H1 (cell line): Measurements from ENCODE around the gene DCP2.

Experiments
- CHD2 ChIP-seq: IDR thresholded peaks from 2 replicates; pipeline ENCODE4 v1.6.1; 2012; ENCODE audit warnings: low read length, improper control_type of control experiment
- CTCF ChIP-seq, 3 experiments: IDR thresholded peaks; 1 replicate in 2 of 3; 2 replicates in 1 of 3; pipeline versions ENCODE4 v1.5.1 to v1.6.1; 2011; ENCODE audit warnings: low read length in 3 of 3, mild to moderate bottlenecking in 3 of 3, inconsistent platforms in 2 of 3, low read depth in 1 of 3, moderate library complexity in 1 of 3; ENCODE audit not compliant: insufficient read depth in 1 of 3; ENCODE audit errors: control extremely low read depth in 1 of 3
- EZH2 ChIP-seq: fragments of 200-600 bp; sonication (generic); IDR thresholded peaks from 2 replicates; pipeline ENCODE4 v1.7.1; 2012; ENCODE audit warnings: low read depth, mild to moderate bottlenecking, moderate library complexity, low read length, inconsistent platforms; ENCODE audit not compliant: severe bottlenecking
- MAX ChIP-seq: IDR thresholded peaks from 2 replicates; pipeline ENCODE4 v1.6.1; 2012; ENCODE audit warnings: inconsistent platforms
- PHF8 ChIP-seq: fragments of 200-600 bp; sonication (generic); conservative IDR thresholded peaks from 2 replicates; pipeline ENCODE4 v1.7.1; 2012; ENCODE audit warnings: low read depth, mild to moderate bottlenecking, inconsistent platforms, low read length, moderate library complexity
- POLR2A ChIP-seq, 2 experiments: IDR thresholded peaks; 1 replicate in 1 of 2; 2 replicates in 1 of 2; pipeline ENCODE4 v1.6.1; 2011; ENCODE audit warnings: low read depth in 2 of 2, low read length in 2 of 2, mild to moderate bottlenecking in 2 of 2; ENCODE audit errors: control extremely low read depth in 1 of 2
- TCF12 ChIP-seq: IDR thresholded peaks from 2 replicates; pipeline ENCODE4 v1.6.1; 2011; ENCODE audit warnings: low read depth, mild to moderate bottlenecking, low read length

GRCh38 chr5:112965733-112966306, 10.8 kb upstream of the DCP2 start:
- TF ChIP-seq PHF8 (no peak), POLR2A (IDR thresholded peaks at IDR 0.05; ENCODE audit: control extremely low read depth in 1 of 2, low read depth in 2 of 2, low read length in 2 of 2) (no peak), CTCF (IDR thresholded peaks at IDR 0.05; ENCODE audit: control extremely low read depth in 1 of 3, insufficient read depth in 1 of 3, low read depth in 1 of 3, low read length in 3 of 3) (no peak), MAX (no peak), EZH2 (no peak), CHD2 (no peak), TCF12 (no peak)
